HG03103 (cell line): ENCODE measurements around the gene ZC2HC1B.
A peak's percentile ranks its signal among the peaks of the same experiment; 100 is the strongest.

ENCODE experiments used
- ATAC-seq: cut with Tn5 transposase; IDR thresholded peaks from one replicate; pipeline ENCODE4 v1.9.1; 2021; ENCODE audit warnings: low read depth; ENCODE audit not compliant: unreplicated experiment

The ZC2HC1B gene

DNA sequence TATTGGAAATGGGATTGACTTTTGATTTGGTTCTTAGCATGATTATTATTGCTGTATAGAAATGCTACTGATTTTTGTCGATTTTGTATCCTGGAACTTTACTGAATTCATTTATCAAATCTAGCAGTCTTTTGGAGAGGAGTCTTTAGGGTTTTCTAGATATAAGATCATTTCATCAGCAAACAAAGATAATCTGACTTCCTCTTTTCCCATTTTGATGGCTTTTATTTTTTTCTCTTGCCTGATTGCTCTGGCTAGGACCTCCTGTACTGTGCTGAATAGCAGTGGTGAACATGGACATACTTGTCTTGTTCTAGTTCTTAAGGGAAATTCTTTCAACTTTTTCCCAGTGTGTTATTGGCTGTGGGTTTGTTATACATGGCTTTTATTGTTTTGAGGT, 64.6 kb downstream of the ZC2HC1B start:
- ATAC-seq: no peak

DNA sequence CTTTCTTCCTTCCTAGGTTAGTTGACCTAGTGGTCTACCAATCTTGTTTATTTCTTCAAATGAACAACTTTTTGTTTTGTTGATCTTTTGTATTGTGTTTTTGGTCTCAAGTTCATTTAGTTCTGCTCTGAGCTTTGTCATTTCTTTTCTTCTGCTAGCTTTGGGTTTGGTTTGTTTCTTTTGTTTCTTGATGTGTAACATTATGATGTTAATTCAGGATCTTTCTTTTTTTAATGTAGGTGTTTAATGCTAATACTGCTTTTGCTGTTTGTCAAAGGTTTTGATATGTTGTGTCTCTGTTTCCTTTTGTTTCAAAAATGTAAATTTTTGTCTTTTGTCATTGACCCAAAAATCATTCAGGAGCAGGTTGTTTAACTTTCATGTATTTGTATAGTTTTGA, 65.7 kb downstream of the ZC2HC1B start:
- no peak for ATAC-seq

DNA sequence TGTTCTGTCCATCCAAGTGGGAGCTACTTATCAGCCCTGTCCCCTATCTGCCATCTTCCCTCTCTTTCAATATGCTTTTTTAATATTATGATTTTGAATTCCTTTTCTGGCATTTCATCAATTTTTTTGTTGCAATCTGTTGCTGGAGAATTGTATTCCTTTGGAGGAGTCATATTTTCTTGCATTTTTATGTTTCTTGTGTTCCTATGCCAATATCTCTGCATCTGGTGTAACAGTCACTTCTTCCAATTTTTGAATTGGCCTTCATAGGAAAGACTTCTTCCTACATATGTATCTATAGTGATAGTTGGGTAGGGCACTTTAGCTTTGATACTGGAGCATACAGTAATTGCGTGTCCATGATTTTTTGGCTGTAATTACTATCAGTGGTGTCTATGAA, 70.1 kb downstream of the ZC2HC1B start:
- no peak for ATAC-seq

DNA sequence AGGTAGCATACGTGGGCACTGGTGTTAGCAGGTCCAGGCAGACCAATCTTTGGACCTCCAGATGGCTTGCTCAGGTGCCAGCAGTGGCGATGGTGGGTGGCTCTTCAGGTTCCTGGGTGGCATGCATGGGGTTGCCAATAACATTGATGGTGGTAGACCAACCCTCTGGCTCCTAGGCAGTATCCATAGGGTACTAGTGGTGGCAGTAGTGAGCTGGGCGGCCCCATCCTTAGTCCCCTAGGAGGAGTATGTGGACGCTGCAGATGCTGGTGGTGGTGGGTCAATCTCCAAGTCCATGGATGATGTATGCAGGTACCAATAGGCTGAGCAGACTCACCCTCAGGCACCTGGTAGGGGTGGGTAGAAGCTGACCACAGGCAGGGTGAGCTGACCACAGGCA, 70.6 kb downstream of the ZC2HC1B start:
- ATAC-seq: no peak

GRCh38 chr6:143936347-143936746, 72.1 kb downstream of the ZC2HC1B start:
- ATAC-seq: no peak

DNA sequence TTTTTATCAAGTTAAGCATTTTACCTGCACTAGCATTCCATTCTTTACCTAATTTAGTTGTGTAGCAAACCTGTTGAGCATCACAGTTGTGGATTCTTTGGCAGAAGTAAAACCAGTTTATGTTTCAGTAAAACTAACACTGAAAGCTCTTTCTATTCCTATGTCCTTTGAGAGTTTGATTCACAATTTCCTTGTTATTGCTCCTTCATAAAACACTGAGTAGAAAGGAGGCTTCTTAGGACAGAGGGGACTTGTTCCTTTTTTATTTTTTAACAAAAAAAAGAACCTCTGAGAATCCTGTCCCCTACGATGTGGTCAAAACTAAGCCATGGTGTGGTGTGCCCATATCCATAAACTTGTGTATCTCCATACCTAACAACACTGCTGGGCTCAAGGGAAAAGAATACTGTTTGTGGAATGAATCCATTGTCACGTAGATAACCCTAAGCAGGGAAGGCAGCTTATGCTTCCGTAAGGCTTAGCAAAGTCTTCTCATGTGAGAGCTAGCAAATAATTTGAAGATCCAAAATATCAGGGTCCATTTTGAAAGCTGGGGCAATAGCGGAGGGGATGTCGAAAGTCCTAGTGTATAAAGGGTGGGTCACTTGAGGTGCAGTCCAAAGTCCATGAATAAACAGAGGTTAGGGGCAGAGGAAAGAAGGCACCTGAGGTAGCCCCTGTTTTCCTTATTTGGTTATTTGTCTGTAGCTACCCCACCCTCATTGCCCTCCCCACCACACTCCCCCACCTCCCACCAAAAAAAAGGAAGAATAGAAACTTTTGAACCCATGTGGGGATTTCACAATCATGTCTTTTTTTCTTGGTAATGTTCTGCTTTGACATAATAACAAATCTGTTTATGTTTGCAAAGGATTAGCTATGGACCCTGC, 72.7 kb downstream of the ZC2HC1B start:
- no peak for ATAC-seq

GRCh38 chr6:143937668-143937970, 73.3 kb downstream of the ZC2HC1B start:
- no peak for ATAC-seq

DNA sequence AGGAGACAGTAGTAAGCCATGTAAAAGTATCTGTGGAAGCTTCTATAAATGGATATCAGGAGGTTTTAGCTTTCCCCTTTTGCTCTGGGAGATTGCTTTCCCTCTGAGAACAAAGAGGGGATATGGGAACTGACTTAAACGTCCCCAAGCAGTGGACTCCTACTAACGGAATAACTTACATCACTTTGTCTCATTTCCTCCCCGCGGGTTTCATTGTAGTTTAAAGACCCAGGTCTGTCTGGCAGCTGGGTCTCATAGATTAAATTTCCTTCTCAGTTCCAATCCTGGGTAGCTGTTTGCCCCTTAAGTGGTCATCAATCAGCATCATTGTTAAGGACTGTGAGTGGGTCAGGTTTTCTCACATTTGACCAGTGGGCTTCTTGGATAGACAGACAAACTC, 75.1 kb downstream of the ZC2HC1B start:
- no peak for ATAC-seq

GRCh38 chr6:143940011-143940597, 75.8 kb downstream of the ZC2HC1B start:
- ATAC-seq: peak; percentile 98

DNA sequence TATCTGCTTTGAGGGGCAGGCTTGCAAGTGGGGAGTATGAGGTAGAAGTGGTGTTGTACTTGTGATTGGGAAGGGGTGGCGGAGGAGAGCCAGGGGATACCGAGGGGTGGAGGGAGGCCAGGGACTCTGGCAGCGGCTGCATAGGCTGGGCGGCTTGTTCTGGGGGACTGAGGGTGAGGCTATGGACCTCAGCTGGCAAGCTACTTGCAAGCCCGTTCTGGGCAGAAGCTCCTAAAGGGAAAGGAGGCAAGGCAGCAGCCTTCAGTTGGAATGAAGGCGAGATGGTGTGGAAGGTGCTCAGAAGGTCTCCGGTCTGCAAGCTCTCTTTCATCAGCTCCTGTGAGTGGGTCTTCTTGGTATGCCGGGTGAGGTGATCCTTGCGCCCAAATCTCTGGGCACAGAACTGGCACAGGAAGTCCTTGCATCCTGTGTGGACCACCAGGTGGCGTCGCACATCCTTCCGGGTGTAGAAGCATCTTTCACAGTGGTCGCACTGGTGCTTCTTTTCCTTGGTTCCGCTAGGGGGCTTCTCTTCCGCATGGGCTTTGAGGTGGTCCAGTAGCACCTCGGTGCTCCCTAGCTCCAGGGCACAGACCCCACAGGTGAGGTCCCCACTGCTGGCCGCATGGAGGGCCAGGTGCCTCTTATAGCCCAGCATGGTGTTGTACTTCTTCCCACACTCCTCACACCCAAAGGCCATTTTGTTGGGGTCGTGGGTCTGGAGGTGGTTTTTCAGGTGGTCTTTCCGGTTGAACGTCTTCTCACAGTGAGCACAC, 77.8 kb downstream of the ZC2HC1B start:
- peak; percentile 37 for ATAC-seq

DNA sequence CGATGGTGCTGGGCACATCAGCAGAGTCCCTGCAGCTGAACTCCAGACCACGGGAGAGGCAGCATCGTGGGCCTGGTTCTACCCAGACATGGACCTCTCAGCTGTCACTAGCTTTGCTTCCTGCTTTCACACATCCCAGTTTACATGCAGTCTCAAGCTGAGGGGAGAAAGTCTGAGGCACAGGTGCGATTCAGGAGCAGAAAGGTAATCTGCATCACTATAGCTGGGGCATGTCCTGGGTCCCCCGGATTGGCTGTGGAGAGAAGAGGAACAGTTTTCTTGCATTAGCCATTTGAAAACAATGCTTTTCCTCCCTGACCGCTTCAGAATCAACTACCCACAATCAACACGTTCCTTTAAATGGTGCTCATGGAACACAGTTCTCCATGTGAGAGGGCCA, 83.9 kb downstream of the ZC2HC1B start:
- ATAC-seq: no peak

GRCh38 chr6:143949535-143949934, 85.3 kb downstream of the ZC2HC1B start:
- ATAC-seq: no peak

DNA sequence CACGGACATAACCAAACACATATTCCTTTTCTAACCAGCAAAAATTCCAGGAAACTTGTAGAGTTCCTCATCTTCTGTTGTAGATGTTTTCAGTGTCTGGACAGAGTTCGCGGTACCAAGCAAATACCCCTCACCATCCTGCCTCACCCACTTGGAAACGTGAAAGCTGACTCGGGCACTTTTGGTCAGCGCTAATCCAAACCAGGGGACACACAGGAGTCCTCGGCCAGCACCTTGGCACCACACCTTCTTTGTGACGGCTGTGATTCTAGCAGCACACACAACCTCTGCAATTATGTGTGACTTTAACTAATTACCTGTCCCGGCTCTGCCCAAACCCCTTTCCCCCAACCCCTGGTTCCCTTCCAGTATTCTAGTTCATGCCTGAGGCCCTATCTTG, 85.7 kb downstream of the ZC2HC1B start:
- no peak for ATAC-seq

DNA sequence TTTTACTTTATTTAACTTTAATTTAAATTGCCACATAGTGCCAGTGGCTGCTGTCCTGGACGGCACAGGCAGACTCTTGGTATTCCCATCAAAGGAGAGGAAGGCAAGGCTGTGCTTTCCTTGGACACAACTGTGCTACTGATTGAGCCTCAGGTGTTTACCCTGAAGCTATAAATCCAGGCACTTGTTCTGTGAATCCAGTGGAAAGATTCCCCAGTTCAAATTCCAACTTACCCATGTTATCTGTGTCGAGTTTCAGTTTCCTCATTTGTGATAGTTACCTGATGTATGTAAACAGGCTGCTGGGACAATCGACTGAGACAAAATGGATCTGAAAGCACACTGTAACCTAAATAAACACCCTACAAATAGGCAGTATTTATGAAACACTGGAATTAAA, 86.6 kb downstream of the ZC2HC1B start:
- ATAC-seq: no peak

- ATAC-seq: no peak
These were observed 87.9 kb downstream of the ZC2HC1B start for GRCh38 chr6:143952060-143952778.

DNA sequence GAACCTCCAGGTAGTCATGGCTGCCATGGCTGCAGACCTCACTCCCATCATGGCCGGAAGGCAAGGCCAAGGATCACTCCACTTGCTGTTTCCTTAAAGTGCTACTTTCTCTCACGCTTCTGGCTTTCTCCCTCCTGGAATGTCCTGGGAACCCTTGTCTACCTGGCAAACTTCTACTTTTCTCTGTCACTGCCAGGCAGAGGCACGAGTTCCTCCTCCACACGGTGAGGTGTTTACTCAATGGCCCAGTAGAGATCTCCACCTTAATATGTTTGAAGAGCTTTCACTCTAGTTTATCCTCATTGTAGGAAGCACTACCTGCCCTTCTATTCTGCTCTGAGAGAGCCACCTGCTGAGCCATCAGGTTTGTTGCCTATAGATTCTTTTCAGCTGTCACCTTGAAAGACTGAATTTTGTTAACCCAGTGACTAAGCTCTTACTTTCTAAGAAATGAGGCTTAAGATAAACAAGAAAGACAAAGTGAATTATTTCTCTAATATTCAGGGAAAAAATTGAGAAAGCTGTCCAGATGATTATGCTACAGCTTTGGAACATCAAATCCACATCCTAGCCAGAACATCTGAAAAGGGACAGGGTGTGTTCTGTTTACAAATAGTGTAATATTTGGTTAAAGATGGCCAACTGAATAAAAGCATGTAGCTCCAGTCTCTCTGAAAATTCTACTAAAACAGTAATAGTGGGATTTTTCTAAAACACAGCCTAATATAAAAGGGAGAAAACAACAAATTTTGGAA, 88.8 kb downstream of the ZC2HC1B start:
- ATAC-seq: no peak

GRCh38 chr6:143953922-143954321, 89.6 kb downstream of the ZC2HC1B start:
- no peak for ATAC-seq

DNA sequence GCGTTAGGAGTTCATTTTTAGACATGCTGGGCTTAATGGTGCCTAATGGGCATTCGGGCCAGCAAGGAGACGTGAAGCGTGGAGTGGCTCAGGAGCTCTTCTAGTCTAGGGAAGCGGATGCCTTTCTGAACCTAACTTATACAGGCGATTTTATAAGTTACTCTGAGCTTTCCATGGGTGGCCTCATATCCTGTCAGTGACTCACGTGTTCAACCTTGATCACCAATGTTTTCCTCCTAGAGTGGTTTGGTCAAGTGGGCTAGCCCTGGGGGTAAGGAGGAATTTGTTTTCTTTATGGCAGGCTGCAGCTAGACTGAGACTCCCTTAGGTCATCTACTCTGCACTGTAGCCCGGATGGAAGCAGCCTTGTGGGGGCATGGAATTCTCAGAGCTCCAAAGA, 91.7 kb downstream of the ZC2HC1B start:
- no peak for ATAC-seq

- no peak for ATAC-seq
These were observed 93.5 kb downstream of the ZC2HC1B start for GRCh38 chr6:143957679-143958274.

DNA sequence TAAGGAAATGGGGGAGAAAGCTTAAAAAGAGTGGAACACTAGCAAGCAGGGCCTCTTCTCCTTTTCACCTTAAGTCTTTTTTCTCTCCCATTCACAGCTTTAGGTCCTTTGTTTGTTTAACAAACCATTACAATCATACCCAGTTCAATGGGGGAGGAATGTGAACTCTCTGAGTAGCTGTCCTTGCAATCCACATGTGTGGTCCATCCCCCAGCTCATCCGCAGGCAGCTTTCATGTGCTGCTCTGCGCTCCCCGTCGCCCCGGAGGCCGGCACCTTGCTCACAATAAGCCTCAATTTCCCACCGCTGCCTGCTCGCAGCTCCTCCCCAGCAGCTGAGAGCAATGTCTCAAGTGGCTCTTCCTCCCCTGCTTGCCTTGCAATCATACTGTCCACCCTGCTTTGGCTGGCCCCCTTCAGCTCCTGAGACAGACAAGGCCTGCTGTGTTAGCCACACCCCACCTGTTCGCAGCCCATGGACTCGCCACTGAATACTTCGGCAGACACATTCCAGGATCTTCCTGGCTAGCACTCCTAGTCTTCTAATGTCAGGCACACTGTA, 94.6 kb downstream of the ZC2HC1B start:
- ATAC-seq: no peak
